ENCODE measurements around the gene TGFBRAP1.
A peak's percentile ranks its signal among the peaks of the same experiment; 100 is the strongest.

The TGFBRAP1 gene

GRCh38 chr2:105291981-105292380 is 37.6 kb downstream of the TGFBRAP1 start:
- H3K27ac ChIP-seq = no peak overlapping the region
- H3K4me3 ChIP-seq (ENCODE audit: low read depth, low read length) = no peak overlapping the region
- in situ Hi-C loops (cut with HindIII; ENCODE audit: low pct_ligation_motif_present, low sequenced_read_pairs) = no loop called here
- DNase-seq = no peak
- H3K27me3 ChIP-seq (replicated peaks) = no peaks in the 10 kb centered on the region
- H3K36me3 ChIP-seq (replicated peaks) = peaks cover 8% of the 10 kb centered on the region
- no peak for TF ChIP-seq CTCF (IDR thresholded peaks at IDR 0.05; ENCODE audit: low read depth, low read length, missing control alignments)

- in situ Hi-C loops (cut with HindIII; ENCODE audit: low pct_ligation_motif_present, low sequenced_read_pairs) = no loop called here
- H3K27ac ChIP-seq = no peak overlapping the region
These were observed 38.4 kb downstream of the TGFBRAP1 start for GRCh38 chr2:105290981-105291660.

GRCh38 chr2:105288133-105288532 is 41.4 kb downstream of the TGFBRAP1 start:
- no peaks in the 10 kb centered on the region for H3K27me3 ChIP-seq (replicated peaks)
- no peak for DNase-seq
- no peak overlapping the region for H3K27ac ChIP-seq
- peaks cover 13% of the 10 kb centered on the region for H3K36me3 ChIP-seq (replicated peaks)
- no peak for TF ChIP-seq CTCF (IDR thresholded peaks at IDR 0.05; ENCODE audit: low read depth, low read length, missing control alignments)
- in situ Hi-C loops (cut with HindIII; ENCODE audit: low pct_ligation_motif_present, low sequenced_read_pairs) = no loop called here
- H3K4me3 ChIP-seq (ENCODE audit: low read depth, low read length) = no peak overlapping the region

More at GRCh38 chr2:105290981-105291660, 38.4 kb downstream of the TGFBRAP1 start:
- H3K4me3 ChIP-seq (ENCODE audit: low read depth, low read length) = no peak overlapping the region
- peaks cover 10% of the 10 kb centered on the region for H3K36me3 ChIP-seq (replicated peaks)
- no peaks in the 10 kb centered on the region for H3K27me3 ChIP-seq (replicated peaks)
- no peak for TF ChIP-seq CTCF (IDR thresholded peaks at IDR 0.05; ENCODE audit: low read depth, low read length, missing control alignments)
- DNase-seq = no peak

GRCh38 chr2:105287692-105288091 is 41.8 kb downstream of the TGFBRAP1 start:
- Histone ChIP-seq H3K4me3 (ENCODE audit: low read depth, low read length) (no peak overlapping the region), H3K27me3 (replicated peaks) (no peaks in the 10 kb centered on the region), H3K36me3 (replicated peaks) (peaks cover 13% of the 10 kb centered on the region), H3K27ac (no peak overlapping the region)
- peak; percentile 73 for TF ChIP-seq CTCF (IDR thresholded peaks at IDR 0.05; ENCODE audit: low read depth, low read length, missing control alignments)
- in situ Hi-C loops (cut with HindIII; ENCODE audit: low pct_ligation_motif_present, low sequenced_read_pairs) = no loop called here
- peak; percentile 30 for DNase-seq

GRCh38 chr2:105283532-105283931 is 46.0 kb downstream of the TGFBRAP1 start:
- in situ Hi-C loops (cut with HindIII; ENCODE audit: low pct_ligation_motif_present, low sequenced_read_pairs) = no loop called here
- H3K36me3 ChIP-seq (replicated peaks) = peaks cover 13% of the 10 kb centered on the region

More at GRCh38 chr2:105283532-105283931, 46.0 kb downstream of the TGFBRAP1 start:
- Histone ChIP-seq H3K27ac (no peak overlapping the region), H3K27me3 (replicated peaks) (no peaks in the 10 kb centered on the region), H3K4me3 (ENCODE audit: low read depth, low read length) (no peak overlapping the region)
- no peak for TF ChIP-seq CTCF (IDR thresholded peaks at IDR 0.05; ENCODE audit: low read depth, low read length, missing control alignments)
- no peak for DNase-seq

All from brain microvascular endothelial cell (primary cell).